ENCODE data around the gene PSMD14. TPM values are rescaled to one million over a fixed set of nuclear protein-coding genes. Genes with fewer than 3 reads are reported as not detected.

PSMD14 gene
- total RNA-seq, 1 donor from 2014 or later, result 70.6 TPM

- Mint-ChIP-seq H3K4me1 (ENCODE audit: low read depth, unreplicated experiment) (peaks cover 5% of the 10 kb centered on the region), H3K27ac (ENCODE audit: unreplicated experiment) (no peak overlapping the region), H3K9me3 (ENCODE audit: unreplicated experiment) (peaks cover 6% of the 10 kb centered on the region), H3K27me3 (ENCODE audit: unreplicated experiment) (peaks cover 13% of the 10 kb centered on the region), H3K4me3 (ENCODE audit: unreplicated experiment) (no peak overlapping the region), H3K36me3 (ENCODE audit: unreplicated experiment) (no peaks in the 10 kb centered on the region)
- no peak for DNase-seq
- TF ChIP-seq CTCF (IDR thresholded peaks at IDR 0.05; ENCODE audit: partially characterized antibody, unreplicated experiment), result no peak
Measured at GRCh38 chr2:161432107-161432506, 123.9 kb downstream of the PSMD14 start.

- no peaks in the 10 kb centered on the region for H3K36me3 Mint-ChIP-seq (ENCODE audit: unreplicated experiment)
- no peak overlapping the region for H3K4me3 Mint-ChIP-seq (ENCODE audit: unreplicated experiment)
- no peak for DNase-seq
- H3K9me3 Mint-ChIP-seq (ENCODE audit: unreplicated experiment), result peaks cover 2% of the 10 kb centered on the region
- no peaks in the 10 kb centered on the region for H3K4me1 Mint-ChIP-seq (ENCODE audit: low read depth, unreplicated experiment)
- H3K27me3 Mint-ChIP-seq (ENCODE audit: unreplicated experiment), result peaks cover 7% of the 10 kb centered on the region
- no peak for TF ChIP-seq CTCF (IDR thresholded peaks at IDR 0.05; ENCODE audit: partially characterized antibody, unreplicated experiment)
- no peak overlapping the region for H3K27ac Mint-ChIP-seq (ENCODE audit: unreplicated experiment)
Measured at GRCh38 chr2:161434118-161434517, 125.9 kb downstream of the PSMD14 start.

DNA sequence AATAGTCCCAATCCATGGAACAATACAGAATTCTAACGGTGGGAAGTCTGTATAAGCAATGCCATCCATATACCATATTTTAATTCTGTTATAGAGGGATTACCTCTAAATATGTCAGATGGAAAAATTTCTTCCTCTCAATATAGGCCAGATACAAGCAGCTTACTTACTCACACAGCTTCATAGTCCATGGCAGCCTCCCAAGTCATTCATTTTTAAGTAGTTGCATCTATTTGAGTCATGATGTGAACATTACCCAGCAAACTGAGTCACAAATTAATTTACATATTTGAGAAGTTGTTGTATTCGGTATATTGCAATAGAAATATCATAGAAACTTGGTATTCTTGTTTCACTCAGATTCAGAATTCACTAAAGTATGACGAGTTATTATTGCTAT, 128.2 kb downstream of the PSMD14 start:
- H3K4me1 Mint-ChIP-seq (ENCODE audit: low read depth, unreplicated experiment), result no peaks in the 10 kb centered on the region
- H3K27ac Mint-ChIP-seq (ENCODE audit: unreplicated experiment), result no peak overlapping the region
- TF ChIP-seq CTCF (IDR thresholded peaks at IDR 0.05; ENCODE audit: partially characterized antibody, unreplicated experiment), result no peak
- peaks cover 2% of the 10 kb centered on the region for H3K9me3 Mint-ChIP-seq (ENCODE audit: unreplicated experiment)
- peaks cover 6% of the 10 kb centered on the region for H3K27me3 Mint-ChIP-seq (ENCODE audit: unreplicated experiment)
- DNase-seq, result no peak
- no peaks in the 10 kb centered on the region for H3K36me3 Mint-ChIP-seq (ENCODE audit: unreplicated experiment)
- no peak overlapping the region for H3K4me3 Mint-ChIP-seq (ENCODE audit: unreplicated experiment)

DNA sequence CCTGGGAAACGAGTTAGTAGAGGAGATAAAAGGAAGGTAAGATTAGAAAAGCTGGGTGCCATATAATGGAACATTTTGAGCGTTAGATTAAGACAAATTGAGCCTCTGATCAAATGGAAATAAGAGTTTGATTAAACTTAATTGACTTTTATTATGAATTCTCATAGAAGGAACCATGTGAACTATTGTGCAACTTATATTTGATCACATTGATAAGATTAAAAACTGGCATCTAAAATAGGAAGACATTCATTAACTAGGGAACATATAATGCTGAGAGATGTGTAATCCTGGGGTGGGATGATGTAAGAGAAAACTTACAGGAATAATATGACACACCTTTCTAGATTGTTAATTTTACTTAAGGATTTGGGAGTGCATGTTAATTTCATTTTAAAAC, 130.4 kb downstream of the PSMD14 start:
- DNase-seq, result no peak
- peaks cover 5% of the 10 kb centered on the region for H3K27me3 Mint-ChIP-seq (ENCODE audit: unreplicated experiment)
- no peak overlapping the region for H3K27ac Mint-ChIP-seq (ENCODE audit: unreplicated experiment)
- H3K9me3 Mint-ChIP-seq (ENCODE audit: unreplicated experiment), result peaks cover 2% of the 10 kb centered on the region
- H3K4me3 Mint-ChIP-seq (ENCODE audit: unreplicated experiment), result no peak overlapping the region
- no peaks in the 10 kb centered on the region for H3K36me3 Mint-ChIP-seq (ENCODE audit: unreplicated experiment)
- TF ChIP-seq CTCF (IDR thresholded peaks at IDR 0.05; ENCODE audit: partially characterized antibody, unreplicated experiment), result no peak
- H3K4me1 Mint-ChIP-seq (ENCODE audit: low read depth, unreplicated experiment), result no peaks in the 10 kb centered on the region

DNA sequence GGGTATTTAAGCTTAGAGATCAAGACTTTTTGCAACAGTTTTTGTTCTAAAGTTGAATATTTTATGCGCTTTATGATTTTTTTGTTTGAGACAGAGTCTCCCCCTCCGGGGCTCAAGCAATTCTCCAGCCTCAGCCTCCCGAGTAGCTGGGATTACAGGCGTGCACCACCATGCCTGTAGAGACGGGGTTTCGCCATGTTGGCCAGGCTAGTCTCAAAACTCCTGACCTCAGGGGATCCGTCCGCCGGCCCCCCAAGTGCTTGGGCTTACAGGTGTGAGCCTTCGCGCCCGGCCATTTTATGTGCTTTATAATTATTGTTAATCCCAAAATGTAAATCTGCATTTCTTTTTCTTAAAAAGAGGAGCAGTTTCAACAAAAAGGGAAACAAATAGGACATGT, 136.9 kb downstream of the PSMD14 start:
- no peak for TF ChIP-seq CTCF (IDR thresholded peaks at IDR 0.05; ENCODE audit: partially characterized antibody, unreplicated experiment)
- H3K36me3 Mint-ChIP-seq (ENCODE audit: unreplicated experiment), result no peaks in the 10 kb centered on the region
- H3K4me1 Mint-ChIP-seq (ENCODE audit: low read depth, unreplicated experiment), result no peaks in the 10 kb centered on the region
- H3K27me3 Mint-ChIP-seq (ENCODE audit: unreplicated experiment), result no peaks in the 10 kb centered on the region
- no peak overlapping the region for H3K4me3 Mint-ChIP-seq (ENCODE audit: unreplicated experiment)
- H3K27ac Mint-ChIP-seq (ENCODE audit: unreplicated experiment), result no peak overlapping the region
- DNase-seq, result no peak
- no peaks in the 10 kb centered on the region for H3K9me3 Mint-ChIP-seq (ENCODE audit: unreplicated experiment)

Measured in glutamatergic neuron (in vitro differentiated cells).